OCI-LY1 (cell line): ENCODE results near the gene TSPAN1.

Experiments used
- EZH2 ChIP-seq: fragments of 200-600 bp; sonication (generic), shearing (Covaris generic); IDR thresholded peaks from 2 replicates; pipeline ENCODE4 v1.8.0; 2017; ENCODE audit warnings: borderline replicate concordance, mixed run types, mild to moderate bottlenecking, antibody characterized with exemption, low read length, moderate library complexity, mixed read lengths
- TF ChIP-seq, protein P1 (sequence below): fragments of 200-600 bp; sonication (generic), shearing (Covaris generic); IDR thresholded peaks from 2 replicates; pipeline ENCODE4 v1.5.1; 2017; ENCODE audit warnings: mild to moderate bottlenecking, antibody characterized with exemption, low read length, moderate library complexity, mixed read lengths

DNA sequence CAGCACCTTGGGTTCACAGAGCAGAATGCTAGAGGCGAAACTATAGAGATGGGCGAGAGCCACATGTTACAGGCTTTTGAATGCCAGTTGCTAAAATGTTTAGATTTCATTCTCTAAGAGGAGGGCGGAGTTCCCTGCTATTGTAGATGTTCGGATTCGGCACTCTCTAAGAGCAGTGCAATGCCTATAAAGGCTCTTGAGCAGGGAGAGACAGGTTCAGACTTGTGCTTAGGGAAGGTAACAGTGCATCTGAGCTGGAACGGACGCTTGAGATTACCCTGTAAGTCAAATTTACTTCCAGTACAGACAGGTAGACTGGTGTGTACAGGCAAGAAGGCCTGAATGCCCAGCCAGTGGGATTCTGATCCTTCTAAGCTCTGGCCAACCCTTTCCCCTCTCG, 43.6 kb downstream of the TSPAN1 start:
- TF ChIP-seq, protein P1, sequence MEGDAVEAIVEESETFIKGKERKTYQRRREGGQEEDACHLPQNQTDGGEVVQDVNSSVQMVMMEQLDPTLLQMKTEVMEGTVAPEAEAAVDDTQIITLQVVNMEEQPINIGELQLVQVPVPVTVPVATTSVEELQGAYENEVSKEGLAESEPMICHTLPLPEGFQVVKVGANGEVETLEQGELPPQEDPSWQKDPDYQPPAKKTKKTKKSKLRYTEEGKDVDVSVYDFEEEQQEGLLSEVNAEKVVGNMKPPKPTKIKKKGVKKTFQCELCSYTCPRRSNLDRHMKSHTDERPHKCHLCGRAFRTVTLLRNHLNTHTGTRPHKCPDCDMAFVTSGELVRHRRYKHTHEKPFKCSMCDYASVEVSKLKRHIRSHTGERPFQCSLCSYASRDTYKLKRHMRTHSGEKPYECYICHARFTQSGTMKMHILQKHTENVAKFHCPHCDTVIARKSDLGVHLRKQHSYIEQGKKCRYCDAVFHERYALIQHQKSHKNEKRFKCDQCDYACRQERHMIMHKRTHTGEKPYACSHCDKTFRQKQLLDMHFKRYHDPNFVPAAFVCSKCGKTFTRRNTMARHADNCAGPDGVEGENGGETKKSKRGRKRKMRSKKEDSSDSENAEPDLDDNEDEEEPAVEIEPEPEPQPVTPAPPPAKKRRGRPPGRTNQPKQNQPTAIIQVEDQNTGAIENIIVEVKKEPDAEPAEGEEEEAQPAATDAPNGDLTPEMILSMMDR, result no peak
- TF ChIP-seq EZH2, result no peak
